Activated CD4-positive, alpha-beta T cell treated with anti-CD3 and anti-CD28 coated beads for 36 hours (primary cell): Measurements from ENCODE around the gene FAM240A. TPM values are rescaled to one million over a fixed set of nuclear protein-coding genes. Genes with fewer than 3 reads are reported as not detected.
"Not testable (repeated sequence)": the region's sequence is repeated elsewhere in the genome, so short reads cannot be mapped to it uniquely, and the experiment has no call there.

Source experiments
- ATAC-seq: fragments of 200-7000 bp; cut with Tn5 transposase; one replicate; pipeline ENCODE4 v1.10.0; 2021; ENCODE audit warnings: mild to moderate bottlenecking, moderate library complexity
- CTCF ChIA-PET: fragments of 350-600 bp; sonication (Branson Sonifier 250); formaldehyde crosslinking; loops from one replicate; lab custom pipeline; 2021; ENCODE audit warnings: antibody characterized with exemption; lab: Charles Lee
- POLR2A ChIA-PET: fragments of 350-600 bp; sonication (Branson Sonifier 250); formaldehyde crosslinking; loops from one replicate; lab custom pipeline; 2021; ENCODE audit warnings: antibody characterized with exemption, inconsistent platforms; lab: Charles Lee
- DNase-seq: peaks from one replicate; pipeline ENCODE4 v3.0.0-alpha.2; 2020
- H3K27ac Mint-ChIP-seq: one replicate; pipeline ENCODE4 v1.8.0; 2021; ENCODE audit warnings: mixed read lengths
- H3K27me3 Mint-ChIP-seq: one replicate; pipeline ENCODE4 v1.8.0; 2021; ENCODE audit warnings: mixed read lengths
- H3K36me3 Mint-ChIP-seq: one replicate; pipeline ENCODE4 v1.8.0; 2021; ENCODE audit warnings: low read depth, mixed read lengths
- H3K4me1 Mint-ChIP-seq: one replicate; pipeline ENCODE4 v1.8.0; 2021; ENCODE audit warnings: mixed read lengths
- H3K4me3 Mint-ChIP-seq: one replicate; pipeline ENCODE4 v1.8.0; 2021; ENCODE audit warnings: mild to moderate bottlenecking, moderate library complexity, mixed read lengths
- H3K9me3 Mint-ChIP-seq: one replicate; pipeline ENCODE4 v1.8.0; 2021; ENCODE audit warnings: low read depth, mixed read lengths
- intact Hi-C, 2 experiments: fragments of 100-400 bp; cut with DNase I in 1 of 2; cut with micrococcal nuclease in 1 of 2; formaldehyde crosslinking; loops; one replicate each; pipeline versions ENCODE4 v1.14.2 to v1.15.1; 2022 to 2024; cut with DNase I, micrococcal nuclease
- total RNA-seq, 2 experiments: library from RNA; stranded (reverse); gene quantifications; one replicate each; pipeline ENCODE4 v1.2.3, GENCODE V29; 2021

FAM240A gene
- total RNA-seq, 2 experiments from 2014 or later, result not detected

GRCh38 chr3:46576386-46576785, 35.9 kb upstream of the FAM240A start:
- POLR2A ChIA-PET, result no interaction called here
- DNase-seq, result no peak
- H3K4me3 Mint-ChIP-seq, result no peak overlapping the region
- H3K9me3 Mint-ChIP-seq, result no peaks in the 10 kb centered on the region
- H3K36me3 Mint-ChIP-seq, result no peaks in the 10 kb centered on the region
- H3K27me3 Mint-ChIP-seq, result peaks cover 6% of the 10 kb centered on the region
- ATAC-seq, result no peak
- peaks cover 3% of the 10 kb centered on the region for H3K4me1 Mint-ChIP-seq
- intact Hi-C loops, result no loop called here
- H3K27ac Mint-ChIP-seq, result no peak overlapping the region
- CTCF ChIA-PET, result interaction anchor here (0.6 to 1.2 kb wide), 2 partner anchors 18 to 53 kb away, joined by 3 read pairs; no protein-coding TSS in a partner anchor

- no peaks in the 10 kb centered on the region for H3K36me3 Mint-ChIP-seq
- ChIA-PET CTCF (interaction anchor here (0.6 kb wide), 1 partner anchor 53 kb away, joined by 3 read pairs; no protein-coding TSS in a partner anchor), POLR2A (no interaction called here)
- H3K9me3 Mint-ChIP-seq, result no peaks in the 10 kb centered on the region
- peaks cover 3% of the 10 kb centered on the region for H3K4me1 Mint-ChIP-seq
- H3K27ac Mint-ChIP-seq, result no peak overlapping the region
- H3K4me3 Mint-ChIP-seq, result no peak overlapping the region
- DNase-seq (no peak), ATAC-seq (no peak)
- intact Hi-C loops, result no loop called here
- peaks cover 6% of the 10 kb centered on the region for H3K27me3 Mint-ChIP-seq
Observed at GRCh38 chr3:46576879-46577278, 35.4 kb upstream of the FAM240A start.

DNA sequence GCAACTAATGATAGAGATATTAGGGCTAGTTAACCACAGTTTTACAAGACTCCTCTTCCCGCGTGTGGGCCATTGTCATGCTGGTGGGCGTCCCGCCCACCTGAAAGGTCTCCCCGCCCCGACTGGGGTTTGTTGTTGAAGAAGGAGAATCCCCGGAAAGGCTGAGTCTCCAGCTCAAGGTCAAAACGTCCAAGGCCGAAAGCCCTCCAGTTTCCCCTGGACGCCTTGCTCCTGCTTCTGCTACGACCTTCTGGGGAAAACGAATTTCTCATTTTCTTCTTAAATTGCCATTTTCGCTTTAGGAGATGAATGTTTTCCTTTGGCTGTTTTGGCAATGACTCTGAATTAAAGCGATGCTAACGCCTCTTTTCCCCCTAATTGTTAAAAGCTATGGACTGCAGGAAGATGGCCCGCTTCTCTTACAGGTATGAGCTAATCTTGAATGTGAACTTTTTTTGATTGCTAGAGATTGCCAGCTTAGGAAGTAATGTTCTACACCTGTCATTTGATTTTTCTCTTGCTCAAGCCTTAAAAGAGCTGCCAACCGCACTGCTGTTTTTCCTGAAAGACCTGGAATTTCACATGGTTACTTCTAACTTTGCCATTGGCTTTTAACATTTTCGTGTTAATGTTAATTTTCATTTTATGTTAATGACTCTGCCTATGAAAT, 34.6 kb upstream of the FAM240A start:
- DNase-seq, H3K27ac Mint-ChIP-seq, H3K4me1 Mint-ChIP-seq, intact Hi-C loops, H3K9me3 Mint-ChIP-seq, H3K27me3 Mint-ChIP-seq, POLR2A ChIA-PET, H3K4me3 Mint-ChIP-seq, H3K36me3 Mint-ChIP-seq, ATAC-seq: not testable (repeated sequence)
- CTCF ChIA-PET, result interaction anchor here (1.0 to 1.2 kb wide), 2 partner anchors 35 to 90 kb away, joined by 3 to 4 read pairs; no protein-coding TSS in a partner anchor

DNA sequence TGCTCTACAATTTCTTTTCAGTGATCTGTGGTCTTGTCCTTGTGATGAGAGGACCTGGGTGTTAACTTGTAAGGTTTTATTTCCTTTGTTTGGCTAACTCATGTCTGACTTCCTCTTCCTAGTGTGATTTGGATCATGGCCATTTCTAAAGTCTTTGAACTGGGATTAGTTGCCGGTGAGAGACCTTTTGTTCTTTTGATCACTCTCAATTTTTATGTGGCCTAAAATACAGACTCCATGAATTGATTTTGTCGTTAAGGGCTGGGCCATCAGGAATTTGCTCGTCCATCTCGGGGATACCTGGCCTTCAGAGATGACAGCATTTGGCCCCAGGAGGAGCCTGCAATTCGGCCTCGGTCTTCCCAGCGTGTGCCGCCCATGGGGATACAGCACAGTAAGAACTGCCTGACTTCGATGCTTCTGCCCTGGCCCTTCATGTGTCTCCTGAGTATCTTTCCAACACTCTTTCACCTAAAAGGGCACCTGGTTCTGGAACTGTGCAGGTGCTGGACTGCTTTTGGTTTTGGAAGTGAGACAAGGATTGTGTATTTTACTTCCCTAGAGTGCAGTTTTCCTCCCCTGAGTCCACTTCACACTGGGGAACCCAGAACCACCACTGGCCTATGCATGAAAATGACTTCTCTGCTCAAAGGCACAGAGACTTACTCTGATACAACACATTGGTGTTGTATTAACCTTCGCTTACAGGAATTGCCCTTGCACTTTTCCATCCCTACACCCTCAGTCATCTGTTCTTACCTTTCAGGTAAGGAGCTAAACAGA, 33.2 kb upstream of the FAM240A start:
- intact Hi-C loops, result no loop called here
- Mint-ChIP-seq H3K9me3 (no peaks in the 10 kb centered on the region), H3K27ac (no peak overlapping the region), H3K27me3 (peaks cover 6% of the 10 kb centered on the region), H3K36me3 (no peaks in the 10 kb centered on the region), H3K4me1 (peaks cover 3% of the 10 kb centered on the region), H3K4me3 (no peak overlapping the region)
- no peak for DNase-seq
- no peak for ATAC-seq
- ChIA-PET POLR2A (no interaction called here), CTCF (interaction anchor here (0.6 kb wide), 1 partner anchor 749 kb away, joined by 3 read pairs; no protein-coding TSS in a partner anchor)

- Mint-ChIP-seq H3K9me3 (no peaks in the 10 kb centered on the region), H3K27me3 (peaks cover 6% of the 10 kb centered on the region), H3K27ac (no peak overlapping the region), H3K4me1 (peaks cover 3% of the 10 kb centered on the region), H3K36me3 (no peaks in the 10 kb centered on the region), H3K4me3 (no peak overlapping the region)
- intact Hi-C loops, result no loop called here
- ATAC-seq (no peak), DNase-seq (no peak)
- CTCF ChIA-PET, result no interaction called here
- POLR2A ChIA-PET, result no interaction called here
Observed at GRCh38 chr3:46579756-46580286, 32.5 kb upstream of the FAM240A start.

GRCh38 chr3:46580675-46581074, 31.6 kb upstream of the FAM240A start:
- POLR2A ChIA-PET, result no interaction called here
- Mint-ChIP-seq H3K9me3 (no peaks in the 10 kb centered on the region), H3K4me3 (no peak overlapping the region), H3K27me3 (peaks cover 4% of the 10 kb centered on the region), H3K27ac (no peak overlapping the region), H3K4me1 (peaks cover 3% of the 10 kb centered on the region), H3K36me3 (no peaks in the 10 kb centered on the region)
- ATAC-seq, result no peak
- CTCF ChIA-PET, result no interaction called here
- intact Hi-C loops, result no loop called here
- DNase-seq, result no peak

GRCh38 chr3:46584598-46585467, 27.5 kb upstream of the FAM240A start:
- ATAC-seq (no peak), DNase-seq (no peak)
- Mint-ChIP-seq H3K36me3 (no peaks in the 10 kb centered on the region), H3K4me3 (no peak overlapping the region), H3K9me3 (no peaks in the 10 kb centered on the region), H3K27ac (no peak overlapping the region), H3K4me1 (peaks cover 9% of the 10 kb centered on the region), H3K27me3 (no peaks in the 10 kb centered on the region)
- CTCF ChIA-PET, result interaction anchor here (0.6 to 1.4 kb wide), 3 partner anchors 96 to 458 kb away, joined by 3 to 7 read pairs (median 3); no protein-coding TSS in a partner anchor
- POLR2A ChIA-PET, result interaction anchor here (0.6 kb wide), 1 partner anchor 20 kb away, joined by 3 read pairs; no protein-coding TSS in a partner anchor
- intact Hi-C loops, result no loop called here

DNA sequence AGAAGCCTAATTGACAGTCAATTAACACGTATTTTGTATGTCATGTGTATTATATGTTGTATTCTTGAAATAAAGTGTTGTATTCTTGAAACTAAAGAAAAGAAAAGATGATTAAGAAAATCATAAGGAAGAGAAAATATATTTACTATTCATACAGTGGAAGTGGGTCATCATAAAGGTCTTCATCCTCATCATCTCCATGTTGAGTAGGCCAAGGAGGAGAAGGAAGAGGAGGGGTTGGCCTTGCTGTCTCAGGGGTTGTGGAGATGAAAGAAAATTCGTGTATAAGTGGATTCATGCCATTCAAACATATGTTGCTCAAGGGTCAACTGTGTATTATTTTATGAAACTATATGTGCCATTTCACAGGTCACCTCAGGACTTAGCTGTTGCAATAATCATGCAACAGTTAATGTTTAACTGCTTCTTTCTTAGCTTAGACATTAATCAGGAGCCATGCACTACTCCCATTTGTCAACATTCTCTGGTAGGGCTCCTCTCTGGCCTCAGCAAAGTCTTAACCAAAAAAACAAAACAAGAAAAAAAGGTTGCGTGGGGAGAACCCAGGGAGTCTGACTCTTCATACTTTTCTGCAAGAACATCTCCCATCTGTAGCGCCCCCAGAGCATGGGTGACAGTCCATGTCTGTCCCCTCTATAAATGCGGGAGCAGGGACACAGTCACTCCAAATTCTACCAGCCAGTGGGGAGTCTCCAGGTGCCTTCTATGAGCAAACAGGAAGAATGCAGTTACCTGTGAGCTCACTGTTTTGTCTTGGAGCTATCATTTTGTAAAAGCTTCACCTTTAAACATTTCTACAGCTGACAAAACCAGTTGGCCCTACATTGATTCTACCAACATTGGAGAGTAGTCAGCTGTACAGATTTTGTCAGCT, 26.3 kb upstream of the FAM240A start:
- ATAC-seq (no peak), DNase-seq (no peak)
- intact Hi-C loops, result no loop called here
- Mint-ChIP-seq H3K9me3 (no peaks in the 10 kb centered on the region), H3K27me3 (no peaks in the 10 kb centered on the region), H3K27ac (no peak overlapping the region), H3K4me3 (no peak overlapping the region), H3K36me3 (no peaks in the 10 kb centered on the region), H3K4me1 (peaks cover 9% of the 10 kb centered on the region)
- CTCF ChIA-PET, result interaction anchor here (1.0 to 1.4 kb wide), 3 partner anchors 89 to 97 kb away, joined by 3 to 8 read pairs (median 7); no protein-coding TSS in a partner anchor
- POLR2A ChIA-PET, result no interaction called here

GRCh38 chr3:46586738-46587246, 25.5 kb upstream of the FAM240A start:
- ChIA-PET POLR2A (no interaction called here), CTCF (interaction anchor here (0.6 to 1.4 kb wide), 3 partner anchors 56 to 98 kb away, joined by 3 to 8 read pairs (median 3); no protein-coding TSS in a partner anchor)
- Mint-ChIP-seq H3K9me3 (no peaks in the 10 kb centered on the region), H3K4me1 (peaks cover 9% of the 10 kb centered on the region), H3K4me3 (no peak overlapping the region), H3K27me3 (no peaks in the 10 kb centered on the region), H3K36me3 (no peaks in the 10 kb centered on the region), H3K27ac (no peak overlapping the region)
- intact Hi-C loops, result no loop called here
- ATAC-seq, result no peak
- no peak for DNase-seq

DNA sequence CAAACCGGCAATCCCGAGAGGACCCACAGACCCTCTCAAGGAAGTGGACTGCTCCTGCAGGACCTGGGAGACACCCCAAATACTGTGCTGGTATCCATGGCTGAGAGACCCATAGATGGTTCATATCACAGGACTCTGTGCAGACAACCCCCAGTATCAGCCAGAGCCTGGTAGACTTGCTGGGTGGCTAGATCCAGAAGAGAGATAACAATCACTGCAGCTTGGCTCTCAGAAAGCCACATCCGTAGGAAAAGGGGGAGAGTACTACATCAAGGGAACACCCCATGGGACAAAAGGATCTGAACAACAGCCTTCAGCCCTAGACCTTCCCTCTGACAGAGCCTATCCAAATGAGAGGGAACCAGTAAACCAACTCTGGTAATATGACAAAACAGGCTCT, 25.1 kb upstream of the FAM240A start:
- H3K36me3 Mint-ChIP-seq, H3K4me1 Mint-ChIP-seq, H3K27me3 Mint-ChIP-seq, ATAC-seq, intact Hi-C loops, POLR2A ChIA-PET, H3K27ac Mint-ChIP-seq, DNase-seq, H3K4me3 Mint-ChIP-seq, H3K9me3 Mint-ChIP-seq: not testable (repeated sequence)
- CTCF ChIA-PET, result interaction anchor here (0.6 to 1.4 kb wide), 3 partner anchors 57 to 98 kb away, joined by 3 to 8 read pairs (median 3); no protein-coding TSS in a partner anchor
